T-helper 17 cell (primary cell): ENCODE measurements around the gene PARVA. TPM values are rescaled to one million over a fixed set of nuclear protein-coding genes. Genes with fewer than 3 reads are reported as not detected.

Experiments used
- ATAC-seq: fragments of 150-1000 bp; cut with Tn5 transposase; 2 replicates; pipeline ENCODE4 v1.10.0; 2021; ENCODE audit warnings: mild to moderate bottlenecking, moderate library complexity
- DNase-seq, 3 donors: peaks; one replicate each; pipeline versions ENCODE4 v3.0.0 to v3.0.0-alpha.2; 2020 to 2021
- H3K9me3 ChIP-seq: one replicate; pipeline ENCODE4 v1.7.0; 2013; ENCODE audit warnings: low read length, mild to moderate bottlenecking; ENCODE audit not compliant: control insufficient read depth, poor library complexity, severe bottlenecking
- H3K27ac Mint-ChIP-seq: one replicate; pipeline ENCODE4 v1.8.0; 2022; ENCODE audit warnings: mild to moderate bottlenecking, moderate library complexity, mixed read lengths
- H3K27me3 Mint-ChIP-seq: one replicate; pipeline ENCODE4 v1.8.0; 2022; ENCODE audit warnings: mixed read lengths
- H3K36me3 Mint-ChIP-seq: one replicate; pipeline ENCODE4 v1.8.0; 2022; ENCODE audit warnings: low read depth, mixed read lengths
- H3K4me1 Mint-ChIP-seq: one replicate; pipeline ENCODE4 v1.8.0; 2022; ENCODE audit warnings: mild to moderate bottlenecking, mixed read lengths
- H3K4me3 Mint-ChIP-seq: one replicate; pipeline ENCODE4 v1.8.0; 2022; ENCODE audit warnings: mild to moderate bottlenecking, moderate library complexity, mixed read lengths
- total RNA-seq, 4 donors: library from RNA in 2 of 4; stranded (reverse) in 2 of 4; gene quantifications; one replicate each; pipeline ENCODE4 v1.2.3 and lab custom pipeline; 2022 to 2026

The PARVA gene
- total RNA-seq, 2 donors from 2014 or later: 0.16 to 1.8 TPM

GRCh38 chr11:12435264-12435663 is 57.9 kb downstream of the PARVA start:
- no peaks in the 10 kb centered on the region for H3K9me3 ChIP-seq
- DNase-seq: no peak
- ATAC-seq: no peak
- peaks cover 4% of the 10 kb centered on the region for H3K27me3 Mint-ChIP-seq
- H3K36me3 Mint-ChIP-seq: peaks cover 2% of the 10 kb centered on the region
- peaks cover 3% of the 10 kb centered on the region for H3K4me1 Mint-ChIP-seq
- no peak overlapping the region for H3K4me3 Mint-ChIP-seq
- no peak overlapping the region for H3K27ac Mint-ChIP-seq

- Mint-ChIP-seq H3K36me3 (peaks cover 2% of the 10 kb centered on the region), H3K4me1 (peaks cover 3% of the 10 kb centered on the region), H3K27me3 (peaks cover 4% of the 10 kb centered on the region), H3K27ac (peak overlapping the region; percentile 3), H3K4me3 (no peak overlapping the region)
- no peak for DNase-seq
- no peaks in the 10 kb centered on the region for H3K9me3 ChIP-seq
- no peak for ATAC-seq
Observed at GRCh38 chr11:12436266-12436665, 58.9 kb downstream of the PARVA start.

DNA sequence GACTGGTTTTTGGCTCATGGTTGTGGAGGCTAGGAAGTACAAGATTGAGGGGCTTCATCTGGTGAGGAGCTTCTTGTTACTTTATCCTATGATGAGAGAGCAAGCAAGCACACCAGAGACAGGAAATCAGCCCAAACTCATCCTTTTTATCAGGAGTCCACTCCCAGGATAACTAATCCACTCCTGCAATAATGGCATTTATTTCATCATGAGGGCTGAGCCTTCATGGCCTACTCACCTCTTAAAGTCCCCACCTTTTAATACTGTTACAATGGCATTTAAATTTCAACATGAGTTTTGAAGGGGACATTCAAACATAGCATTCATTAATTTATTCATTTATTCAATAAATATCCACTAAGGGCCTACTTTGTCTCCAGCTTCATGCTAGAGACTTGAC is 60.9 kb downstream of the PARVA start:
- no peaks in the 10 kb centered on the region for H3K9me3 ChIP-seq
- Mint-ChIP-seq H3K4me3 (no peak overlapping the region), H3K27me3 (peaks cover 4% of the 10 kb centered on the region), H3K4me1 (peaks cover 3% of the 10 kb centered on the region), H3K27ac (no peak overlapping the region), H3K36me3 (peaks cover 2% of the 10 kb centered on the region)
- ATAC-seq: no peak
- DNase-seq: no peak

GRCh38 chr11:12439615-12440014 is 62.2 kb downstream of the PARVA start:
- DNase-seq: no peak
- peaks cover 1% of the 10 kb centered on the region for H3K27me3 Mint-ChIP-seq
- H3K36me3 Mint-ChIP-seq: peaks cover 2% of the 10 kb centered on the region
- H3K27ac Mint-ChIP-seq: no peak overlapping the region
- no peaks in the 10 kb centered on the region for H3K9me3 ChIP-seq
- ATAC-seq: no peak
- H3K4me1 Mint-ChIP-seq: peaks cover 3% of the 10 kb centered on the region
- no peak overlapping the region for H3K4me3 Mint-ChIP-seq

- Mint-ChIP-seq H3K27ac (no peak overlapping the region), H3K27me3 (peaks cover 4% of the 10 kb centered on the region), H3K36me3 (no peaks in the 10 kb centered on the region), H3K4me1 (peaks cover 3% of the 10 kb centered on the region), H3K4me3 (no peak overlapping the region)
- H3K9me3 ChIP-seq: no peaks in the 10 kb centered on the region
- DNase-seq: no peak
- ATAC-seq: no peak
Observed at GRCh38 chr11:12440565-12440964, 63.2 kb downstream of the PARVA start.

- no peak overlapping the region for H3K4me3 Mint-ChIP-seq
- ATAC-seq (no peak), DNase-seq (no peak)
Observed at GRCh38 chr11:12441231-12441861, 64.0 kb downstream of the PARVA start.

DNA sequence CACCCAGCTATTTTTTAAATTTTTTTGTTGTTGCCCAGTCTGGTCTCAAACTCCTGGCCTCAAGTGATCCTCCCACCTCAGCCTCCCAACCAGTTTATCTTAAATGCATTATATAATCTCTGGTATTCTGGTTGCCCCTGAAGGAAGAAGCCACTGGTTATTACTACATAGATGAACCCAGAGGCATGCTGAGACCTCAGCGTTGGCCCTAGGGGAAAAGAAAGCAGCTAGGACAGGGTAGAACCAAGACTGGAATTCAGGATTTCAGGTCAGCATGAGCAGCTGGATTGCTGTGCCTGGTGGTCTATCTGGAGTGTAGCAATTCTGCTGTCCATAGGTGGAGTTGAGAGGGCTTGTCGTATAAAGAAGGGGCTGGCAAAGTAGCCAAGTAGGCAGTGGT is 67.2 kb downstream of the PARVA start:
- no peak for ATAC-seq
- Mint-ChIP-seq H3K27ac (no peak overlapping the region), H3K27me3 (peaks cover 17% of the 10 kb centered on the region), H3K36me3 (no peaks in the 10 kb centered on the region), H3K4me1 (peaks cover 3% of the 10 kb centered on the region), H3K4me3 (no peak overlapping the region)
- H3K9me3 ChIP-seq: no peaks in the 10 kb centered on the region
- no peak for DNase-seq

More at GRCh38 chr11:12441231-12441861, 64.0 kb downstream of the PARVA start:
- no peaks in the 10 kb centered on the region for H3K9me3 ChIP-seq
- H3K4me1 Mint-ChIP-seq: peaks cover 3% of the 10 kb centered on the region
- H3K27ac Mint-ChIP-seq: no peak overlapping the region
- peaks cover 4% of the 10 kb centered on the region for H3K27me3 Mint-ChIP-seq
- no peaks in the 10 kb centered on the region for H3K36me3 Mint-ChIP-seq

DNA sequence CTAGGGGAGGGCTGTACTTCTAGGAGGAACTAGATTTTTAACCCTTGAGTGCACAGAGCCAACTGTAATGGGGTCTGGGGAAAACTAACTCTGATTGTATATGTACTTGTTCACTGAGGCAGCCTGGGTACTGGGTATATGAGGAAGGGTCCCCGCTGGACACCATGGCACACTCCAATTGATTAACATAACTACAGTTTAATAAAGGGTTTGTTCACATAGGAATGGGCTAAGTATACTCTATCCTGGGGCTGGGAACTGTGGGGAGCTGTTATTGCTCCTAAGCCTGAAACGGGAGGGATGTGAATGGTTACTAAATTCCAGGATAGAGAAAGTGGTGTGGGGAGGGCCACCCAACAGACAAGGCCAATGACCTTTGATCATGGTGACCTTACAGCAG is 67.6 kb downstream of the PARVA start:
- Mint-ChIP-seq H3K27me3 (peaks cover 21% of the 10 kb centered on the region), H3K27ac (no peak overlapping the region), H3K36me3 (no peaks in the 10 kb centered on the region), H3K4me1 (no peaks in the 10 kb centered on the region), H3K4me3 (no peak overlapping the region)
- no peaks in the 10 kb centered on the region for H3K9me3 ChIP-seq
- ATAC-seq: no peak
- DNase-seq: no peak

DNA sequence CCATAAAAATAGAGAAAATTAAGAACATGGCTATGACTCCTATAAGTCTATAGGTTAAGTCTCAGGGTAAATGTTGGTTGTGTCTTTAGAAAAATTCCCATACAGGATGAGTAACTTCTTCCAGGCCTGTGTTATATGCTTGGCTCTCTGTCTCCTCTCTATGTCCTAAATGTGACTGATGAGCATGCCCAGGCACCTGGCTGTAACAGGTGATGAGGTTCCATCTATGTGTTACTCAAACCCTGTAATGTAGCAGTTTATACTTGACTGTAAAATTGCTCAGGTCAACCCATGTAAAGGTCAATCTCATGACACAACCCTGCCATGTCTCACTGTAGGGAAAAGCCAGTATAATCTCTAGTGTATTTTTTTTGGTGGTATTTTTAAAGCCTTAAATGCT is 69.5 kb downstream of the PARVA start:
- H3K4me3 Mint-ChIP-seq: no peak overlapping the region
- peaks cover 27% of the 10 kb centered on the region for H3K27me3 Mint-ChIP-seq
- H3K36me3 Mint-ChIP-seq: no peaks in the 10 kb centered on the region
- H3K4me1 Mint-ChIP-seq: no peaks in the 10 kb centered on the region
- no peak overlapping the region for H3K27ac Mint-ChIP-seq
- ATAC-seq: no peak
- H3K9me3 ChIP-seq: no peaks in the 10 kb centered on the region
- DNase-seq: no peak

GRCh38 chr11:12448131-12448939 is 71.0 kb downstream of the PARVA start:
- H3K9me3 ChIP-seq: no peaks in the 10 kb centered on the region
- ATAC-seq: no peak
- H3K36me3 Mint-ChIP-seq: no peaks in the 10 kb centered on the region
- H3K27me3 Mint-ChIP-seq: peaks cover 34% of the 10 kb centered on the region
- DNase-seq: no peak
- no peak overlapping the region for H3K4me3 Mint-ChIP-seq
- H3K4me1 Mint-ChIP-seq: no peaks in the 10 kb centered on the region
- H3K27ac Mint-ChIP-seq: no peak overlapping the region

DNA sequence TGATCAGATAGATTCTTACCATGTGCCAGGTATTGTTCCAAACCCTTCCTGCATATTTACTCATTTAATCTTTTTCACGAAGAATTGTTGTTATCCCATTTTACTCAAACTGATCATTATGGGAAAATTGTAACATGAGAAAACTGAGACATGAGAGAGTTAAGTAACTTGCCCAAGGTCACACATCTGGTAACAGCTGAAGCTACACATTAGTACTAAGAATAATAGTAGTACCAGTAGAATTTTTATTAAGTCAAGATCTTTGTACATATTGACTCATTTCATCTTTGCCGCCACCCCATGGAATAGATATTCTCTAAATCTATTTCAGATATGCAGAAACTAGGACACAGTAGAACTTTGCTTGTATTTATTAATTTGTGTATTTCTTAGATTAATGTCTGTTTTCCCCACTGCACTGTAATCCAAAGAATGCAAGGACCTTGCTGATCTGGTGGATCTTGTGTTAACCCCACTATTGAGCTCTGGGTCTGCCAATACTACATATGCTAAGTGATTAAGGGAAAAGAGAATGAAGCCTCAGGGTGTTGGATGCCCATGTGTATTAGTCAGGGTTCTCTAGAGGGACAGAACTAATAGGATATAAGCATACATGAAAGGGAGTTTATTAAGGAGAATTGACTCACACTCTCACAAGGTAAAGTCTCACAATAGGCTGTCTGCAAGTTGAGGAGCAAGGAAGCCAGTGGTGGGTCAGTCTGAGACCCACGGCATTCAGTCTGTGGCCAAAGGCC is 72.8 kb downstream of the PARVA start:
- ATAC-seq (no peak), DNase-seq (no peak)
- no peaks in the 10 kb centered on the region for H3K36me3 Mint-ChIP-seq

GRCh38 chr11:12451179-12451814 is 73.9 kb downstream of the PARVA start:
- H3K27ac Mint-ChIP-seq: no peak overlapping the region
- no peaks in the 10 kb centered on the region for H3K4me1 Mint-ChIP-seq
- no peak for ATAC-seq

More for the DNA sequence above, 72.8 kb downstream of the PARVA start:
- H3K27ac Mint-ChIP-seq: no peak overlapping the region
- peaks cover 30% of the 10 kb centered on the region for H3K27me3 Mint-ChIP-seq
- H3K4me3 Mint-ChIP-seq: no peak overlapping the region
- no peaks in the 10 kb centered on the region for H3K9me3 ChIP-seq
- H3K4me1 Mint-ChIP-seq: no peaks in the 10 kb centered on the region

DNA sequence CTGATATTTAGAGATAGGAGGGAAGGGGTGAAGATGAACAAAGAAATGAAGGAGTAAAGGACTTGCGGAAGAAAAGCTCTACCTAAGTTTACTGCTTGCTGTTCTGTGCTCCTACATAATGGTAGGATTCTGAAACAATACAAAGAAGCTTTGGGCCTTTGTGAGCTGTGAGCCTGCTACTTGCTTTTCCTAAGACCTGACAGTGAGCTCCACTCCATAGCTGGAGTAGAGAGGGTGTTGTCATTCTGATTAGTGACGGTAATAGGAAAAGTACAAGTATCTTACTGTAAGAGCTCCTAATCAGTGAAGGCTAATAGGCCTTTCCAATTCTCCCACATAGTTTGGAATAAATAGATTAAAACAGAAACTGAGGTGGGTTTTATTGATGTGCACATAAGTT is 75.9 kb downstream of the PARVA start:
- Mint-ChIP-seq H3K4me1 (no peaks in the 10 kb centered on the region), H3K36me3 (no peaks in the 10 kb centered on the region), H3K4me3 (no peak overlapping the region), H3K27ac (no peak overlapping the region), H3K27me3 (peaks cover 37% of the 10 kb centered on the region)
- H3K9me3 ChIP-seq: no peaks in the 10 kb centered on the region
- ATAC-seq (no peak), DNase-seq (no peak)

More at GRCh38 chr11:12451179-12451814, 73.9 kb downstream of the PARVA start:
- Mint-ChIP-seq H3K36me3 (no peaks in the 10 kb centered on the region), H3K27me3 (peaks cover 34% of the 10 kb centered on the region), H3K4me3 (no peak overlapping the region)
- H3K9me3 ChIP-seq: no peaks in the 10 kb centered on the region
- DNase-seq: no peak
